ENCODE results near the gene LYPD5.
A peak's percentile ranks its signal among the peaks of the same experiment; 100 is the strongest.
"Not testable (repeated sequence)": the region's sequence is repeated elsewhere in the genome, so short reads cannot be mapped to it uniquely, and the experiment has no call there.

Gene LYPD5

DNA sequence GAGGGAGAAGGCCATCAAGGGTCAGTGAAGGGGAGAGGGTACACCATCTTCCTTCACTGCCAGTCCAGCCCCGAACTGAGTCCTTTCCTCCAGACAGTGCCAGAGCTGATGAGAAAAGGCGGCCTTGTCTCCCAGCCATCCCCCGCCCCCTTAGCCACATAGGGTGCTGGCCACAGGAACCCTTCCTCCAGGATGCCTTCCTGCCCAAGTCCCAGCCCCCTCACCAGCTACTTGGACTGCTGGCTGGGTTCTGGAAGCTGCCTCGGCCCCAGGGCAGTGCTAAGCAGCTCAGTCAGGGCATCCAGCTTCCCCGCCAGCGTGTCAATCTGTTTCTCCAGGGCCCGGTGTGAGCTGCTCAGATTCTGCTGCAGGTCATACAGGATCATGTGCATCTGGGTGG lies 34.9 kb downstream of the LYPD5 start:
- DNase-seq (ENCODE audit: low read depth in 1 of 2, low spot score in 1 of 2), result no peak
- TF ChIP-seq JUND (IDR thresholded peaks at IDR 0.05; ENCODE audit: low read depth), result no peak
- in situ Hi-C loops (cut with HindIII; ENCODE audit: low pct_unique_long_range_greater_than_20kb, low sequenced_read_pairs), result no loop called here

DNA sequence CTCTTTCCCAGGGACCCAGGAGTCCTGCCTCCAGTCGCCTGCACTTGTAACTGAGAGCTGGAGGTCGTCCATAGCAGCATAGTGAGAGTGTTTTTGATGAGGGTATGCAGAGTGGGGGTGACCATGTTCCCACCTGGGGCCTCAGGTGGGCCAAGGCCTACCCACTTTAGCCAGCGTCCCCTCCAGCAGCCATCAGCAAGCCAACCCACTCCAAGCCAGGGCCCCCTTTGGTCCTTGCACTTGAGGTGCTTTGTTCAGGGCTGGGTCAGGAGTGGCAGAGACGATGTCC lies 35.5 kb downstream of the LYPD5 start:
- in situ Hi-C loops (cut with HindIII; ENCODE audit: low pct_unique_long_range_greater_than_20kb, low sequenced_read_pairs), result no loop called here
- no peak for TF ChIP-seq JUND (IDR thresholded peaks at IDR 0.05; ENCODE audit: low read depth)
- no peak for DNase-seq (ENCODE audit: low read depth in 1 of 2, low spot score in 1 of 2)

GRCh38 chr19:43765109-43765876 lies 37.0 kb downstream of the LYPD5 start:
- in situ Hi-C loops (cut with HindIII; ENCODE audit: low pct_unique_long_range_greater_than_20kb, low sequenced_read_pairs), result no loop called here
- no peak for TF ChIP-seq JUND (IDR thresholded peaks at IDR 0.05; ENCODE audit: low read depth)
- no peak for DNase-seq (ENCODE audit: low read depth in 1 of 2, low spot score in 1 of 2)

GRCh38 chr19:43764684-43765083 lies 37.6 kb downstream of the LYPD5 start:
- in situ Hi-C loops (cut with HindIII; ENCODE audit: low pct_unique_long_range_greater_than_20kb, low sequenced_read_pairs); DNase-seq (ENCODE audit: low read depth in 1 of 2, low spot score in 1 of 2): not testable (repeated sequence)

GRCh38 chr19:43763473-43763939 lies 38.7 kb downstream of the LYPD5 start:
- in situ Hi-C loops (cut with HindIII; ENCODE audit: low pct_unique_long_range_greater_than_20kb, low sequenced_read_pairs), result no loop called here
- no peak for TF ChIP-seq JUND (IDR thresholded peaks at IDR 0.05; ENCODE audit: low read depth)
- DNase-seq (ENCODE audit: low read depth in 1 of 2, low spot score in 1 of 2), result no peak

- no peak for DNase-seq (ENCODE audit: low read depth in 1 of 2, low spot score in 1 of 2)
- in situ Hi-C loops (cut with HindIII; ENCODE audit: low pct_unique_long_range_greater_than_20kb, low sequenced_read_pairs), result no loop called here
- TF ChIP-seq JUND (IDR thresholded peaks at IDR 0.05; ENCODE audit: low read depth), result no peak
Measured at GRCh38 chr19:43762814-43763213, 39.4 kb downstream of the LYPD5 start.

DNA sequence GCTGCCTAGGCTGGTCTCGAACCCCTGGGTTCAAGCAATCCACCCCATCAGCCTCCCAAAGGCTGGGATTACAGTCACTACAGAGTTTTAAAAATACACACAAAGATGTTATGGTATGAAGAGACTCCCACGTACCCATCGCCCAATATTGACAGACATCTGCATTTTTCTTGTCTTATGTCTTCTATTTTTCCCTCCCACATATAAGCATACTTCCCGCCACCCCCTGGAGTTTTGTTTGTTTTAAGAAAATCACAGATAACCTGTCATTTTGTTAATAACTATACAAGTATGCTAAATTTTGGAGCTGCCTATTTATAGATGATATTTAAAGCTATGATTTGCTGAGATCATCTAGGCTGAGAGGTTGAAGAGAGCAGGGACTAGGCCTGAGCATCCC lies 41.3 kb downstream of the LYPD5 start:
- in situ Hi-C loops (cut with HindIII; ENCODE audit: low pct_unique_long_range_greater_than_20kb, low sequenced_read_pairs), result no loop called here
- no peak for DNase-seq (ENCODE audit: low read depth in 1 of 2, low spot score in 1 of 2)

DNA sequence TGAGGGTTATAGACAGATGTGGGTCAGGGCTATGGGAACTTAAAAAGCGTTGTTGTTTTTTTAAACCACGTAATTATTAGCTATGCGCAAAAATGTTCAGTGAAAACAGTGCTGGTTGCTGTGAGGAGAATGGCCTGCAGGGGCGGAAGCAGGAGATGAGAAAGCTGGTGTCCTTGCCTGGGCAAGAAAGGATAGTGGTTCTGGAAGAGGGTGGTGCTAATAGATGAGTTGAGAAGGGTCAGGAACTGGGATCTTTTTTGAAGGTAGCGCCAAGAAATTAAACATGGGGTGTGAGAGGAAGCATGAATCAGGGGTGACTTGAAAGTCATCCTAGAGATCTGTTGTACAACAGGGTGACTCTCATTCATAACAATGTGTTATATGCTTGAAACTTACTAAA lies 42.7 kb downstream of the LYPD5 start:
- no peak for TF ChIP-seq JUND (IDR thresholded peaks at IDR 0.05; ENCODE audit: low read depth)
- DNase-seq (ENCODE audit: low read depth in 1 of 2, low spot score in 1 of 2), result peak in 1 of 2 experiments; percentile 31
- in situ Hi-C loops (cut with HindIII; ENCODE audit: low pct_unique_long_range_greater_than_20kb, low sequenced_read_pairs), result no loop called here

More for the DNA sequence above, 41.3 kb downstream of the LYPD5 start:
- no peak for TF ChIP-seq JUND (IDR thresholded peaks at IDR 0.05; ENCODE audit: low read depth)

GRCh38 chr19:43755256-43755801 lies 46.9 kb downstream of the LYPD5 start:
- no peak for TF ChIP-seq JUND (IDR thresholded peaks at IDR 0.05; ENCODE audit: low read depth)
- DNase-seq (ENCODE audit: low read depth in 1 of 2, low spot score in 1 of 2), result peak; percentile 60 to 84
- in situ Hi-C loops (cut with HindIII; ENCODE audit: low pct_unique_long_range_greater_than_20kb, low sequenced_read_pairs), result no loop called here

DNA sequence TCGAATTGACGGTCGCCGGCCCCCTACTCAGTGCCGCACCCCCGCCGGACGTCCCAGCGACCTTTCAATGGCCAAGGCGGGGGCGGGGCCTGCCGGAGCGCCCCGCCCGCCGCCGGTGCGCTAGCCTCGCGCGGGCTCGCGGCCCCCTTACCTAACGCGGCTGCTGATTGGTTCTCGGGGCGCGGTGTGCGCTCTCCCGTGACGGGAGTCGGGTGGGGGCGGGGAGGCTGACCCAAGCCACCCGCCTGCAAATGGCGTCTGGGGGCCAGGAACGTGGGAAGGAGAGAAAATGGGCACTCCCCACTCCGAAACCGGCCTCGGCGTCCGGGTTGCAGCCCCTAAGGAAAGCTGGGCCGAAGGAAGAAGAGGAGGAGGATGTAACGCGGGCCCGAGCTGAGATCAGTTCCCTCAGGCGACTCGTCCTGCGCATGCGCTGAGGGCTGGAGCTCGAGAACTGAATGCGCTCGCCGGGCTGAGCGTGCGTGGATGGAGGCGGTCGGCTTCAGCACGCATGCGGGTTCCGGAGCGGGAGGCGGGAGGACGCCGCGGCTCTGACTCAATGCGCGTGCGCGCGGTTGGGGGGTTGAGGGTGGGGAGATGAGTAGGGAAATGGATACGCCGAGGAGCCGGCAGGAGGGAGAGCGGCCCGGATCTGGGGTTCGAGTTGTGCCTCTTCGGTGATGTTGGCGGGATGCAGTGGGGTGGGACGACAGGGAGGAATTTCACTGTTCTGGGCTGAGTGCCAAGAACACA lies 47.6 kb downstream of the LYPD5 start, which contains the start of gene SMG9:
Gene SMG9 (minus strand): TSS at position 460 of the 753 bp plus-strand sequence. CDS start 4,221 bp downstream, outside the sequence.
- in situ Hi-C loops (cut with HindIII; ENCODE audit: low pct_unique_long_range_greater_than_20kb, low sequenced_read_pairs), result no loop called here
- TF ChIP-seq JUND (IDR thresholded peaks at IDR 0.05; ENCODE audit: low read depth), result no peak
- peak; percentile 94 to 96 for DNase-seq (ENCODE audit: low read depth in 1 of 2, low spot score in 1 of 2)

GRCh38 chr19:43754253-43754502 lies 48.1 kb downstream of the LYPD5 start:
- DNase-seq (ENCODE audit: low read depth in 1 of 2, low spot score in 1 of 2), result no peak
- TF ChIP-seq JUND (IDR thresholded peaks at IDR 0.05; ENCODE audit: low read depth), result no peak
- in situ Hi-C loops (cut with HindIII; ENCODE audit: low pct_unique_long_range_greater_than_20kb, low sequenced_read_pairs), result no loop called here

- in situ Hi-C loops (cut with HindIII; ENCODE audit: low pct_unique_long_range_greater_than_20kb, low sequenced_read_pairs), result no loop called here
- TF ChIP-seq JUND (IDR thresholded peaks at IDR 0.05; ENCODE audit: low read depth), result no peak
- no peak for DNase-seq (ENCODE audit: low read depth in 1 of 2, low spot score in 1 of 2)
Measured at GRCh38 chr19:43752287-43752875, 49.9 kb downstream of the LYPD5 start.

All from T47D (cell line).